IMR-90 (cell line): ENCODE data around the gene PTPN3.

Experiments used
- CEBPB ChIP-seq: IDR thresholded peaks from 2 replicates; pipeline ENCODE4 v1.6.1; 2012; ENCODE audit warnings: low read depth, low read length, improper control_type of control experiment
- MAFK ChIP-seq: IDR thresholded peaks from 2 replicates; pipeline ENCODE4 v1.6.1; 2012; ENCODE audit warnings: low read depth, low read length, improper control_type of control experiment
- POLR2A ChIP-seq: IDR thresholded peaks from 2 replicates; pipeline ENCODE4 v1.6.1; 2012; ENCODE audit warnings: mild to moderate bottlenecking, low read depth, low read length
- RAD21 ChIP-seq: IDR thresholded peaks from 2 replicates; pipeline ENCODE4 v1.6.1; 2012; ENCODE audit warnings: low read length, improper control_type of control experiment
- RCOR1 ChIP-seq: IDR thresholded peaks from 2 replicates; pipeline ENCODE4 v1.6.1; 2012; ENCODE audit warnings: mild to moderate bottlenecking, low read length, improper control_type of control experiment; ENCODE audit not compliant: insufficient replicate concordance
- TF ChIP-seq, protein P1 (sequence below): conservative IDR thresholded peaks from 2 replicates; pipeline ENCODE4 v1.5.1; 2012; ENCODE audit warnings: mild to moderate bottlenecking, low read depth, low read length, improper control_type of control experiment
- TF ChIP-seq, protein P2 (sequence below): fragments of 150-350 bp; IDR thresholded peaks from 2 replicates; pipeline ENCODE4 v1.6.1; 2017; ENCODE audit warnings: mild to moderate bottlenecking, antibody characterized with exemption, low read length, low read depth

DNA sequence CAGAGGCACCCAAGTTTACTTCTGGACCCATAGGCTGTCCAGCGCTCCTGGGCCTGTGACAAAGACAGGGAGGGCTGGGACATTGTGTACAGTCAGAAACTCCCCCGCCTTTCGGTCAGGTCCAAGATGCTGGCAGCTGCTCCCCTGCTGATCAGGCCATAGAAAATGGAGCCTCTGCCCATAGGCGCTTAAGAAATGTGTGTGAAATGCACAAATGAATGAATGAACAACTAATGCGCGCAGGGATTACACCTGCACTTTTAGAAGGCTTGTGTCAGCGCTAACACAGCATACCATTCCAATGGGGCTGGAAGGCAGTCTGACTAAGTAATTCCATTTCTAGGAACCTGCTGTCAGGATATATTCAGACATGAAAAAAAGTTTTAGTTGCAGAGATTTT lies 16.3 kb downstream of the PTPN3 start:
- TF ChIP-seq, protein P1, sequence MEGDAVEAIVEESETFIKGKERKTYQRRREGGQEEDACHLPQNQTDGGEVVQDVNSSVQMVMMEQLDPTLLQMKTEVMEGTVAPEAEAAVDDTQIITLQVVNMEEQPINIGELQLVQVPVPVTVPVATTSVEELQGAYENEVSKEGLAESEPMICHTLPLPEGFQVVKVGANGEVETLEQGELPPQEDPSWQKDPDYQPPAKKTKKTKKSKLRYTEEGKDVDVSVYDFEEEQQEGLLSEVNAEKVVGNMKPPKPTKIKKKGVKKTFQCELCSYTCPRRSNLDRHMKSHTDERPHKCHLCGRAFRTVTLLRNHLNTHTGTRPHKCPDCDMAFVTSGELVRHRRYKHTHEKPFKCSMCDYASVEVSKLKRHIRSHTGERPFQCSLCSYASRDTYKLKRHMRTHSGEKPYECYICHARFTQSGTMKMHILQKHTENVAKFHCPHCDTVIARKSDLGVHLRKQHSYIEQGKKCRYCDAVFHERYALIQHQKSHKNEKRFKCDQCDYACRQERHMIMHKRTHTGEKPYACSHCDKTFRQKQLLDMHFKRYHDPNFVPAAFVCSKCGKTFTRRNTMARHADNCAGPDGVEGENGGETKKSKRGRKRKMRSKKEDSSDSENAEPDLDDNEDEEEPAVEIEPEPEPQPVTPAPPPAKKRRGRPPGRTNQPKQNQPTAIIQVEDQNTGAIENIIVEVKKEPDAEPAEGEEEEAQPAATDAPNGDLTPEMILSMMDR: no peak
- no peak for TF ChIP-seq POLR2A
- TF ChIP-seq RCOR1: no peak
- TF ChIP-seq MAFK: no peak
- TF ChIP-seq, protein P2, sequence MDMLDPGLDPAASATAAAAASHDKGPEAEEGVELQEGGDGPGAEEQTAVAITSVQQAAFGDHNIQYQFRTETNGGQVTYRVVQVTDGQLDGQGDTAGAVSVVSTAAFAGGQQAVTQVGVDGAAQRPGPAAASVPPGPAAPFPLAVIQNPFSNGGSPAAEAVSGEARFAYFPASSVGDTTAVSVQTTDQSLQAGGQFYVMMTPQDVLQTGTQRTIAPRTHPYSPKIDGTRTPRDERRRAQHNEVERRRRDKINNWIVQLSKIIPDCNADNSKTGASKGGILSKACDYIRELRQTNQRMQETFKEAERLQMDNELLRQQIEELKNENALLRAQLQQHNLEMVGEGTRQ: no peak
- TF ChIP-seq CEBPB: no peak
- no peak for TF ChIP-seq RAD21
